ENCODE measurements around the gene NDFIP1. TPM values are rescaled to one million over a fixed set of nuclear protein-coding genes. Genes with fewer than 3 reads are reported as not detected.

NDFIP1 gene
- total and polyA plus RNA-seq, 2 of the 8 experiments (the other 6 are each of a cell fraction or from before 2014, with no cell fraction given): 8.8 to 27.1 TPM

DNA sequence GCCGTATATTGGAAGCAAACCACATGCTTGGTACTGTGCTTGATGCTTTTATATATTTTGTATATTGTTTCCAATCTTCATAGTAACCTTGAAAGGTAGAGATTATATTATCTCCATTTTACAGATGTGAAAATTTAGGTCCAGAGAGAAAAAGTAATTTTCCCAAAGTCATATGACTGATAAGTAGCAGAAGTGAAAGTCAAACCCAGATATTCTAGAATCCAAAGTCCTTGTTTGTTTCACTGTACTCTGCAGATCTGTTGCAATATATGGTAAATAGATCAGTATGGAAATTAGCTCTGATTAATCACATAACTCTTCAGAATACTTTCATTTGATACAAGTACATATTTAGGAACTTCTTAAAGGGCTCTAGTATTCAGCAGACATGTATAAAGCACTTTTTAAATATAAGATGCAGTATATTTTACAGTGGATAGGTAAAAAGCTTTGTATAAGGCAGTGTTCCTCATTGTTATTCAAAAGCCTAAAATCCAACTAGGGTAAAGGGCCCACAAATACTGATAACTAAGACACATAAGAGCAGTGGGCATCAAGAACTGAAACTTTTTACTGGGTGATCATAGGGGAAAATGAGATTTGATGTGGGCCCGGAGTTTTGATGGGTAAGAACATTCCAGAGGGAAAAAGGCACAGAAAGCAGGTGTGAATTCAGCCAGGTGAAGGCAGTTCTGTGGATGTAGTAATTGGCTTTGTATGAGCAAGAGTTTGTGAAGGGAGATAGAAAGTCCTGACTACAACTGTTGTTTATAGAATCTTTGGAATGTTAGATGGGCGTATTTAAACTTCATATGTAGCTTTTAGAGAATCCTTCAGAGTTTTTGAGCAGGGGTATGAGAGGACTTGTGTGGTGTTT lies 25.0 kb downstream of the NDFIP1 start:
- no peak overlapping the region for H4K5ac ChIP-seq (ENCODE audit: insufficient read length, low read depth, low read length)
- H2BK120ac ChIP-seq (replicated peaks; ENCODE audit: low read depth, low read length): no peak overlapping the region
- DNase-seq (ENCODE audit: low read depth in 1 of 2, low spot score in 2 of 2): no peak
- H3K4ac ChIP-seq (replicated peaks; ENCODE audit: insufficient read length, low read depth, low read length): no peak overlapping the region
- CTCF ChIA-PET (ENCODE audit: partially characterized antibody): interaction anchor here (0.5 to 1.5 kb wide), 2 partner anchors 10 to 20 kb away, joined by 3 to 4 read pairs; no protein-coding TSS in a partner anchor
- 93% methylated on average over 3 of the region's 3 CpGs; no CpG with 5 or more reads in 1 of the 2 experiments for WGBS, 2 experiments (ENCODE audit: extremely low coverage in 1 of 2, insufficient coverage in 1 of 2, insufficient read length in 1 of 2, insufficient replicate concordance in 2 of 2, low coverage in 1 of 2, low lambda C conversion rate in 2 of 2, missing lambda C conversion rate in 1 of 2)
- H3K9ac ChIP-seq (replicated peaks in 1 of 4; ENCODE audit: extremely low read depth in 1 of 4, low read depth in 3 of 4, low read length in 3 of 4): no peak overlapping the region
- H3K4me2 ChIP-seq (ENCODE audit: insufficient read depth in 1 of 2, low read depth in 2 of 2, low read length in 2 of 2): no peak overlapping the region
- H2BK20ac ChIP-seq (ENCODE audit: low read length): no peak overlapping the region
- no peaks in the 10 kb centered on the region for H3K23me2 ChIP-seq (ENCODE audit: low read depth, low read length)
- H2AFZ ChIP-seq (ENCODE audit: low read length): no peak overlapping the region
- H4K91ac ChIP-seq (replicated peaks; ENCODE audit: insufficient read length, low read length): no peak overlapping the region
- H3K79me1 ChIP-seq (ENCODE audit: low read depth, low read length): no peaks in the 10 kb centered on the region
- POLR2A ChIA-PET (ENCODE audit: partially characterized antibody): interaction anchor here (1.7 kb wide), 1 partner anchor 121 kb away, joined by 4 read pairs; the partner anchor contains the start of gene GNPDA1
- no peak overlapping the region for H2BK5ac ChIP-seq (ENCODE audit: low read depth, low read length)
- no peak overlapping the region for H2BK15ac ChIP-seq (ENCODE audit: low read length)
- no peak overlapping the region for H4K8ac ChIP-seq (ENCODE audit: extremely low read depth, insufficient read depth, low read length)
- H4K20me1 ChIP-seq (replicated peaks in 1 of 2; ENCODE audit: control insufficient read depth in 1 of 2, insufficient read depth in 2 of 2, low read length in 2 of 2): no peaks in the 10 kb centered on the region
- H2BK12ac ChIP-seq (ENCODE audit: low read depth, low read length): no peak overlapping the region
- H3K9me3 ChIP-seq (ENCODE audit: insufficient read depth in 2 of 2, low read depth in 1 of 2, low read length in 1 of 2): no peaks in the 10 kb centered on the region
- TF ChIP-seq TCF12 (IDR thresholded peaks at IDR 0.05; ENCODE audit: low read depth, low read length) (no peak), CREB1 (IDR thresholded peaks at IDR 0.05) (no peak), SIRT6 (IDR thresholded peaks at IDR 0.05; ENCODE audit: low read length) (no peak), CEBPB (IDR thresholded peaks at IDR 0.05; ENCODE audit: low read depth, low read length) (no peak), GTF2F1 (IDR thresholded peaks at IDR 0.05; ENCODE audit: borderline replicate concordance, low read depth, low read length) (no peak), BRCA1 (IDR thresholded peaks at IDR 0.05; ENCODE audit: low read depth, low read length) (no peak), NRF1 (IDR thresholded peaks at IDR 0.05; ENCODE audit: low read depth, low read length) (no peak), CBX5 (IDR thresholded peaks at IDR 0.05; ENCODE audit: low read depth, low read length) (no peak), KDM5A (IDR thresholded peaks at IDR 0.05; ENCODE audit: low read length) (no peak), SIN3A (conservative IDR thresholded peaks at IDR 0.05 in 1 of 2, IDR thresholded peaks at IDR 0.05 in 1 of 2; ENCODE audit: low read depth in 1 of 2, low read length in 2 of 2) (no peak)
- H3K27ac ChIP-seq (ENCODE audit: low read depth, low read length): no peak overlapping the region
- H2AK5ac ChIP-seq (ENCODE audit: low read depth, low read length): no peak overlapping the region
- no peak overlapping the region for H3K23ac ChIP-seq (ENCODE audit: insufficient read length)
- no peaks in the 10 kb centered on the region for H3K27me3 ChIP-seq (replicated peaks in 1 of 4; ENCODE audit: control insufficient read depth in 3 of 4, extremely low read depth in 1 of 4, insufficient read depth in 3 of 4, low read length in 3 of 4)
- no peak overlapping the region for H3K4me3 ChIP-seq (ENCODE audit: extremely low read depth in 1 of 4, insufficient read depth in 2 of 4, low read depth in 3 of 4, low read length in 4 of 4)
- no peak overlapping the region for H3K56ac ChIP-seq (replicated peaks; ENCODE audit: insufficient read length, low read depth, low read length)
- peaks cover 0 to 12% (median 2%) of the 10 kb centered on the region in 4 experiments; a peak in 2 of 8 replicates for H3K36me3 ChIP-seq (ENCODE audit: control insufficient read depth in 2 of 4, insufficient read depth in 4 of 4, low read length in 3 of 4)
- peaks cover 0 to 6% of the 10 kb centered on the region in 2 experiments; a peak in 2 of 4 replicates for H3K79me2 ChIP-seq (ENCODE audit: control insufficient read depth in 1 of 2, insufficient read depth in 2 of 2, low read length in 2 of 2)
- no peak overlapping the region for H3K14ac ChIP-seq (ENCODE audit: insufficient read length)
- no peaks in the 10 kb centered on the region for H3K4me1 ChIP-seq (replicated peaks in 1 of 4; ENCODE audit: control insufficient read depth in 3 of 4, insufficient read depth in 4 of 4, low read length in 3 of 4)
- no peak overlapping the region for H3K18ac ChIP-seq (ENCODE audit: extremely low read depth, low read length)
- no peak for FAIRE-seq
